Measurements from ENCODE around the gene MAN1A2.

Gene MAN1A2

GRCh38 chr1:117481410-117481809 lies 114.2 kb downstream of the MAN1A2 start:
- no peak for DNase-seq (ENCODE audit: low read depth in 3 of 3, low spot score in 1 of 3)

DNA sequence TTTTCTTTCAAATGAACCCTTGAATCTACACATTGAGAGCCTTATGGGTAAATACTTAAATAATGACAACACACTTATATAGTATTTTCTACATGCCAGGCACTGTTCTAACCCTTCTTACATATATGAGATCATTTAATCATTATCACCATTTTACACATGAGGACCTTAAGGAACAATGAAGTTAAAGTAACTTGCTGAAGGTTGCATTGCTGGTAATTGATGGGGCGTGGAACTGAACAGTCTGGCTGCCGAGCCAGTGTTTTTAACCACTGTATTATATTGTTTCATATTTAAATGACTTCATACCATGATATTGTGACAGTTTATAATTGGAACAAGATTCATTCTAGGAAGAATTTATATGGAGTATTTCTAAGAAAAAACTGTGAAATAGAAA lies 126.7 kb downstream of the MAN1A2 start:
- DNase-seq (ENCODE audit: low read depth in 3 of 3, low spot score in 1 of 3), result no peak

- DNase-seq (ENCODE audit: low read depth in 3 of 3, low spot score in 1 of 3), result no peak
Observed at GRCh38 chr1:117495068-117495467, 127.8 kb downstream of the MAN1A2 start.

- no peak for DNase-seq (ENCODE audit: low read depth in 3 of 3, low spot score in 1 of 3)
Observed at GRCh38 chr1:117499071-117499470, 131.8 kb downstream of the MAN1A2 start.

DNA sequence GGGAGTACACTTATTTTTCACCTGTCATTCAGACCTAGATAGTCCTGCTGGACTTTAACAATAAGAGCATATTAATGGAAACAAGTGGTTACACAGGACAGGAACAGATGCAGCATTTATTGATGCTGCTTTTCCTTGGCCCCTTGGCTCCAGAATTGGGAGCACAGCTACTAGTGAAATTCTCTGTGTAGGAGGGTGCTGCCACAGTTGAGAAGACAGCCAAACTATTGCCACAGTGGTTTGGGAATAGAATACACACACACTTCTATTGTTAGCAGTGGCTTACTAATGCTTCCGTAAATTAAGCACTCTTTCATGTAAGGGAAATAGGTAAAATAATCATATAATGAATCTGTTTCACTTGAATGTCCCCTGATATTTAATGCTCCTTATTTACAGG lies 133.3 kb downstream of the MAN1A2 start:
- no peak for DNase-seq (ENCODE audit: low read depth in 3 of 3, low spot score in 1 of 3)

DNA sequence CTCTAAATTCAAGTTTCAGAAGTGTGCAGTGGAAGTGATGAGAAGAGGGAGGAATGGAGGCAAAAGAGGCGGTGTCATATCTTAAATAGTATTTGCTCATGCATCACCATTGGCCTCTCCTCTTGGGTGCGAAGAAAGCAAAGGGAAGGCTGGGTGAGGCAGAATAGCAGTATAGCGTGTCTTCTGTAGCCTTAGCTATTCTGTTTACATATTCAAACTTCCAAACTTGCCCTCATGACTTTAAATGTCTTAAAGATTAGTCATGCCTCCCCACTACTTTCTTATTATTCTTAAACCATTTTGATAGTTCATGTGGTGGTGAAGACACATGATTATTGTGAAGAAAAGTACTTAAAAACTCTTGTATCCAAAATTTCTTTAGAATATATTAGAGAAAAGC lies 134.0 kb downstream of the MAN1A2 start:
- no peak for DNase-seq (ENCODE audit: low read depth in 3 of 3, low spot score in 1 of 3)

GRCh38 chr1:117511273-117511672 lies 144.0 kb downstream of the MAN1A2 start:
- no peak for DNase-seq (ENCODE audit: low read depth in 3 of 3, low spot score in 1 of 3)

DNA sequence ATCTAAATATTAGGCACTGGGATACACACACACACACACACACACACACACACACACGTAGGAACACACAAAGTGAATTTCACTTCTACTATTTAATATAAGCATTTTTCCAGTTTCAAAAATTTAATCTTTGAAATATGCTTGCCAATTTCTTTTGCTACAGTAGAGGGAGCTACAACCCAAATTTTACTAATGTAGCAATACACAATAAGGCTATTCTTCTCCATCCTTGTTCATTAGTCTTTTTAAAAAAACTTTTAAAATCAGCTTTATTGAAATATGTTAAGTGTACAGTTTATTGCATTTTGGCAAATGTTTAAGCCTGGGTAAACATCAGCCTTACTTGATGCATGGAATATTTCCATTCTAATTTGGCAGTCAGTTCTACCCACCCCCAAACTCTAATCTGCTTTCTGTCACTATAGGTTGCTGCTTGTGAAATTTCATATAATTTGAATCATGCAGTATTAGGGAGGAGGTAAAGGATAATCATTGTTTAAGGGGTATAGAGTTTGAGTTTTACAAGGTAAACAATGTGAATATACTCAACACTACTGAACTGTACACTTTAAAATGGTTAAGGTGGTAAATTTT lies 145.6 kb downstream of the MAN1A2 start:
- DNase-seq (ENCODE audit: low read depth in 3 of 3, low spot score in 1 of 3), result no peak

- no peak for DNase-seq (ENCODE audit: low read depth in 3 of 3, low spot score in 1 of 3)
Observed at GRCh38 chr1:117523111-117523510, 155.9 kb downstream of the MAN1A2 start.

DNA sequence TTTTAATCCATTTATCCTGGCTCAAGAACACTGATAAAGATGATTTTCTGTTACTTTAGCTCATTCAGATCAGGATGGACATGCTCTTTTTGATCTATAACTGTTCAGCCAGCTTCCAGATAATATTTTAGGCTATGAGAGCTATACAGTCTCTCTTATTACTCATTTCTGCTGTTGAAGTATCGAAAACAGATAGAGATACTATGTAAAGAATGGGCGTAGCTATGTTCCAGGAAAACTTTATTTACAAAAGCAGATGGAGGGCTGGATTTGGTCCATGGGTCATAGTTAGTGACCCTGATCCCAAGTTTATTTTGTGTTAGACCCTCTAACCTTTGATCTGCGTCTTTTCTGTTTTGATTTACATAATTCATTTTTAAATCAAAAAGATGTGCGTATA lies 159.8 kb downstream of the MAN1A2 start:
- no peak for DNase-seq (ENCODE audit: low read depth in 3 of 3, low spot score in 1 of 3)

DNA sequence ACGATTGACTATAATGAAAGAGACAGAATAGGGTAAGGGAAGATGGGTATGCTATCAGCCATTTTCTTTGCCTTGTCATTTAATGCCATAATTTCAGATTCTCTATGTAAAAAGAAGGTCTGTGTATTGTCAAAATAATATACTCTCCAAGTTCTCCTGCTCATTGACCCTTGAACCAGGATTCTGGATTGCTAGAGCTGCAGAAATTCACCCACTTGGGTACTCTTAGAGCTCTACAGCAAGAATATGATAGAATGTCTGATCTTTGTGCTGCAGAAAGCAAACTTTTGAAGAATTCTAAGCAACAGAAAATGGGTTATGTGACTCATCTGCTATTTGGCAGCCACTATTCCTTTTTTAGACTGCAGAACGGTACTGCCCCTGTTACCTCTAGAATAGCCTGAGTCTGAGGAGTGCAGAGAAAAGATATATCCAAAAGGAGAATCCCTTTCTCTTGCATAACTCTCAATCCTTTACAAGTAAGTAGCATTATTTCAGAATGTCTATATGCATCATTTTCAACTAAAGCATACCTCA lies 160.4 kb downstream of the MAN1A2 start:
- no peak for DNase-seq (ENCODE audit: low read depth in 3 of 3, low spot score in 1 of 3)

DNA sequence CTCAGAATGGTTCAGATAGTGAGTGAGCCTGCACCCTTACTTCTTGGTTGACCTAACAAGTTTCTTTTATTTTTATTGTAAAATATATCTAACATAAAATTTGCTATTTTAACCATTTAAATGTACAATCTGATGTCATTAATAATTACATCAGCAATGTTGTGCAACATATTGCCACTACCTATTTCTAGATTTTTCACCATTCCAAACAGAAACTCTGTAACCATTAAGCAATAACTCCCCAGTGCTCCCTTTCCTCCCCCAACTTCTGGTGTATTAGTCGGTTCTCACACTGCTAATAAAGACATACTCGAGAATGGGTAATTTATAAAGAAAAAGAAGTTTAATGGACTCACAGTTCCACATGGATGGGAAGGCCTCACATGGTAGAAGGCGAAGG lies 162.4 kb downstream of the MAN1A2 start:
- DNase-seq (ENCODE audit: low read depth in 3 of 3, low spot score in 1 of 3), result no peak

DNA sequence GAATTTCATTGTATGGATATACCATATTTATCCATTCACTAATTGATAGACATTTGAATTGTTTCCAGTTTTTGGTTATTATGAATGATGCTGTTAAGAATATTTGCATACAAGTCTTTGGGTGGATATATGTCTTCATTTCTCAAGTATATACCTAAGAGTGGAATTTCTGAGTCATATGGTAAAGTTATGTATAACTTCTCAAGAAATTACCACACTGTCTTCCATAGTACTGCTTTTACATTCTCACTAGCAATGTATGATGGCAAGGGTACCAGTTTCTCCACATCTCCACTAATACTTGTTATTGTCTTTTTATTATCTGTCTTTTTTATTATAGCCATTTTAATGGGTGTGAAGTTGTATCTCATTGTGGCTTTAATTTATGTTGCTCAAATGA lies 164.0 kb downstream of the MAN1A2 start:
- DNase-seq (ENCODE audit: low read depth in 3 of 3, low spot score in 1 of 3), result no peak

GRCh38 chr1:117534995-117535467 lies 167.8 kb downstream of the MAN1A2 start:
- peak in 1 of 3 donors; percentile 3 for DNase-seq (ENCODE audit: low read depth in 3 of 3, low spot score in 1 of 3)

GRCh38 chr1:117535821-117536220 lies 168.6 kb downstream of the MAN1A2 start:
- no peak for DNase-seq (ENCODE audit: low read depth in 3 of 3, low spot score in 1 of 3)

- no peak for DNase-seq (ENCODE audit: low read depth in 3 of 3, low spot score in 1 of 3)
Observed at GRCh38 chr1:117537291-117537920, 170.2 kb downstream of the MAN1A2 start.

- no peak for DNase-seq (ENCODE audit: low read depth in 3 of 3, low spot score in 1 of 3)
Observed at GRCh38 chr1:117540532-117540931, 173.3 kb downstream of the MAN1A2 start.

- DNase-seq (ENCODE audit: low read depth in 3 of 3, low spot score in 1 of 3), result no peak
Observed at GRCh38 chr1:117541003-117541402, 173.8 kb downstream of the MAN1A2 start.

GRCh38 chr1:117541585-117541984 lies 174.3 kb downstream of the MAN1A2 start:
- no peak for DNase-seq (ENCODE audit: low read depth in 3 of 3, low spot score in 1 of 3)

GRCh38 chr1:117544509-117545109 lies 177.4 kb downstream of the MAN1A2 start:
- DNase-seq (ENCODE audit: low read depth in 3 of 3, low spot score in 1 of 3), result no peak

GRCh38 chr1:117546467-117546866 lies 179.2 kb downstream of the MAN1A2 start:
- DNase-seq (ENCODE audit: low read depth in 3 of 3, low spot score in 1 of 3), result no peak

- DNase-seq (ENCODE audit: low read depth in 3 of 3, low spot score in 1 of 3), result no peak
Observed at GRCh38 chr1:117553471-117553870, 186.2 kb downstream of the MAN1A2 start.
